Neural cell (in vitro differentiated cells): Measurements from ENCODE around the gene FGF21.

Source experiments
- EP300 ChIP-seq: fragments of 450-650 bp; conservative IDR thresholded peaks from 2 replicates; pipeline ENCODE4 v1.6.1; 2014; ENCODE audit warnings: antibody characterized with exemption, mild to moderate bottlenecking, moderate library complexity; ENCODE audit not compliant: poor library complexity, severe bottlenecking
- POLR2AphosphoS5 ChIP-seq: IDR thresholded peaks from 2 replicates; pipeline ENCODE4 v1.6.1; 2012
- TAF1 ChIP-seq: IDR thresholded peaks from 2 replicates; pipeline ENCODE4 v1.6.1; 2012; ENCODE audit warnings: low read depth
- TF ChIP-seq, protein P1 (sequence below): fragments of 450-650 bp; IDR thresholded peaks from 2 replicates; pipeline ENCODE4 v1.5.1; 2014; ENCODE audit warnings: antibody characterized with exemption, mild to moderate bottlenecking, moderate library complexity; ENCODE audit not compliant: poor library complexity, severe bottlenecking

DNA sequence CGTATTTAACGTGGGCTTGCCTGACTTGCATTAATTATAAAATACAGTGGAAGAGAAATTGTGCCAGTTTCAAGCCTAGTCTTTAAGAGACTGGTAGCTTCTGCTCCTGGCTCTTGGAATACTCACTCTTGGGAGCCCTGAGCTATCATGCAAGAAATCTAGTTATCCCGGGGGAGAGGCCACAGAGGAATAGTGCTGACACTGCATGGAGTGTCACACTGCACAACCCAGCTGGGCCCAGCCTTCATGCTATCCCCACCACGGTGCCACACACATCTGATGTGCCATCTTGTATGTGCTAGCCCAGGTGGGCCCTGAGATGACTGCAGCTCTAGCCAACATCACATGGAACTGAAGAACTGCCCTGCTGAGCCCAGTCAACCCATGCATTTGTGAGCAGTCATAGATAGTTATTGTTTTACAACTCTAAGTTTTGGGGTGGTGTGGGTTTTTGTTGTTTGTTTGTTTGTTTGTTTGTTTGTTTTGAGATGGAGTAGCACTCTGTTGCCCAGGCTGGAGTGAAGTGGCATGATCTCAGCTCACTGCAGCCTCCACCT is 44.1 kb upstream of the FGF21 start:
- TF ChIP-seq, protein P1, sequence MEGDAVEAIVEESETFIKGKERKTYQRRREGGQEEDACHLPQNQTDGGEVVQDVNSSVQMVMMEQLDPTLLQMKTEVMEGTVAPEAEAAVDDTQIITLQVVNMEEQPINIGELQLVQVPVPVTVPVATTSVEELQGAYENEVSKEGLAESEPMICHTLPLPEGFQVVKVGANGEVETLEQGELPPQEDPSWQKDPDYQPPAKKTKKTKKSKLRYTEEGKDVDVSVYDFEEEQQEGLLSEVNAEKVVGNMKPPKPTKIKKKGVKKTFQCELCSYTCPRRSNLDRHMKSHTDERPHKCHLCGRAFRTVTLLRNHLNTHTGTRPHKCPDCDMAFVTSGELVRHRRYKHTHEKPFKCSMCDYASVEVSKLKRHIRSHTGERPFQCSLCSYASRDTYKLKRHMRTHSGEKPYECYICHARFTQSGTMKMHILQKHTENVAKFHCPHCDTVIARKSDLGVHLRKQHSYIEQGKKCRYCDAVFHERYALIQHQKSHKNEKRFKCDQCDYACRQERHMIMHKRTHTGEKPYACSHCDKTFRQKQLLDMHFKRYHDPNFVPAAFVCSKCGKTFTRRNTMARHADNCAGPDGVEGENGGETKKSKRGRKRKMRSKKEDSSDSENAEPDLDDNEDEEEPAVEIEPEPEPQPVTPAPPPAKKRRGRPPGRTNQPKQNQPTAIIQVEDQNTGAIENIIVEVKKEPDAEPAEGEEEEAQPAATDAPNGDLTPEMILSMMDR = no peak
- no peak for TF ChIP-seq TAF1
- TF ChIP-seq EP300 = no peak
- no peak for TF ChIP-seq POLR2AphosphoS5
